Neural cell (in vitro differentiated cells): Measurements from ENCODE around the gene HLA-DMA. TPM values are rescaled to one million over a fixed set of nuclear protein-coding genes. Genes with fewer than 3 reads are reported as not detected.

Experiments used
- H2AFZ ChIP-seq: fragments of 200-600, 300-800 bp; sonication (generic), shearing (Covaris generic); 2 replicates; pipeline ENCODE4 v1.6.0; 2014; ENCODE audit warnings: low read depth, mild to moderate bottlenecking, antibody characterized with exemption, low read length, moderate library complexity
- H3F3A ChIP-seq: fragments of 200-600 bp; shearing (Covaris generic); 2 replicates; pipeline ENCODE4 v1.6.1; 2016; ENCODE audit warnings: mild to moderate bottlenecking, moderate library complexity, mixed read lengths, antibody characterized with exemption, low read length; ENCODE audit not compliant: insufficient read depth, poor library complexity, severe bottlenecking
- H3K27ac ChIP-seq: fragments of 200-600, 300-800 bp; sonication (generic), shearing (Covaris generic); 2 replicates; pipeline ENCODE4 v1.5.1; 2014; ENCODE audit warnings: mild to moderate bottlenecking, low read length, moderate library complexity
- H3K27me3 ChIP-seq: fragments of 300-800, 200-600 bp; sonication (generic), shearing (Covaris generic); 2 replicates; pipeline ENCODE4 v1.6.0; 2014; ENCODE audit warnings: mild to moderate bottlenecking, low read depth, low read length, moderate library complexity; ENCODE audit not compliant: insufficient read depth
- H3K36me3 ChIP-seq: fragments of 300-800, 200-600 bp; sonication (generic), shearing (Covaris generic); 2 replicates; pipeline ENCODE4 v1.5.1; 2014; ENCODE audit warnings: mild to moderate bottlenecking, antibody characterized with exemption, low read length, moderate library complexity; ENCODE audit not compliant: insufficient read depth
- H3K4me2 ChIP-seq: fragments of 300-800, 200-600 bp; sonication (generic), shearing (Covaris generic); 2 replicates; pipeline ENCODE4 v1.6.0; 2014; ENCODE audit warnings: mild to moderate bottlenecking, low read length
- H3K4me3 ChIP-seq: fragments of 300-800, 200-600 bp; sonication (generic), shearing (Covaris generic); 2 replicates; pipeline ENCODE4 v1.5.1; 2014; ENCODE audit warnings: mild to moderate bottlenecking, low read length, moderate library complexity
- H3K79me2 ChIP-seq: fragments of 200-600 bp; shearing (Covaris generic); replicated peaks from 2 replicates; pipeline ENCODE4 v1.6.0; 2014; ENCODE audit warnings: mild to moderate bottlenecking, low read length, moderate library complexity; ENCODE audit not compliant: insufficient read depth
- H3K9ac ChIP-seq: fragments of 300-800, 200-600 bp; sonication (generic), shearing (Covaris generic); 2 replicates; pipeline ENCODE4 v1.6.1; 2016; ENCODE audit warnings: mild to moderate bottlenecking, low read length, mixed read lengths
- H3K9me2 ChIP-seq: fragments of 200-600 bp; shearing (Covaris generic); 2 replicates; pipeline ENCODE4 v1.6.1; 2016; ENCODE audit warnings: mild to moderate bottlenecking, low read length, mixed read lengths; ENCODE audit not compliant: insufficient read depth
- H3K9me3 ChIP-seq: fragments of 200-600, 300-800 bp; sonication (generic), shearing (Covaris generic); 2 replicates; pipeline ENCODE4 v1.6.1; 2016; ENCODE audit warnings: mild to moderate bottlenecking, mixed run types, low read length, moderate library complexity, mixed read lengths
- H4K20me1 ChIP-seq: fragments of 200-600 bp; shearing (Covaris generic); 2 replicates; pipeline ENCODE4 v1.6.1; 2016; ENCODE audit warnings: mild to moderate bottlenecking, mixed run types; ENCODE audit not compliant: insufficient read depth
- CTCF ChIP-seq: fragments of 450-650 bp; IDR thresholded peaks from 2 replicates; pipeline ENCODE4 v1.5.1; 2014; ENCODE audit warnings: antibody characterized with exemption, mild to moderate bottlenecking, moderate library complexity; ENCODE audit not compliant: poor library complexity, severe bottlenecking
- EP300 ChIP-seq: fragments of 450-650 bp; conservative IDR thresholded peaks from 2 replicates; pipeline ENCODE4 v1.6.1; 2014; ENCODE audit warnings: antibody characterized with exemption, mild to moderate bottlenecking, moderate library complexity; ENCODE audit not compliant: poor library complexity, severe bottlenecking
- EZH2 ChIP-seq: fragments of 200-600, 300-800 bp; shearing (Covaris generic), sonication (generic); IDR thresholded peaks from 2 replicates; pipeline ENCODE4 v1.6.1; 2014; ENCODE audit warnings: antibody characterized with exemption, low read length, borderline replicate concordance, mild to moderate bottlenecking; ENCODE audit not compliant: insufficient read depth, poor library complexity, severe bottlenecking
- MXI1 ChIP-seq: fragments of 450-650 bp; conservative IDR thresholded peaks from 2 replicates; pipeline ENCODE4 v1.6.1; 2014; ENCODE audit warnings: antibody characterized with exemption, mild to moderate bottlenecking; ENCODE audit not compliant: poor library complexity, severe bottlenecking
- POLR2AphosphoS5 ChIP-seq: IDR thresholded peaks from 2 replicates; pipeline ENCODE4 v1.6.1; 2012
- RAD21 ChIP-seq: fragments of 450-650 bp; conservative IDR thresholded peaks from 2 replicates; pipeline ENCODE4 v1.6.1; 2014; ENCODE audit warnings: antibody characterized with exemption, mild to moderate bottlenecking, moderate library complexity
- REST ChIP-seq: IDR thresholded peaks from 2 replicates; pipeline ENCODE4 v1.6.1; 2012; ENCODE audit warnings: borderline replicate concordance
- SMC3 ChIP-seq: fragments of 450-650 bp; conservative IDR thresholded peaks from 2 replicates; pipeline ENCODE4 v1.6.1; 2014; ENCODE audit warnings: antibody characterized with exemption, mild to moderate bottlenecking, moderate library complexity; ENCODE audit not compliant: poor library complexity
- TAF1 ChIP-seq: IDR thresholded peaks from 2 replicates; pipeline ENCODE4 v1.6.1; 2012; ENCODE audit warnings: low read depth
- polyA plus RNA-seq: library from polyadenylated mRNA; depleted of rRNA; stranded (reverse); fragments of >200 nt; gene quantifications from 2 replicates; pipeline ENCODE4 v1.2.3, GENCODE V29; 2014

Gene HLA-DMA
- polyA plus RNA-seq, 1 donor from 2014 or later: 4.4 TPM

- H3K9me3 ChIP-seq: no peaks in the 10 kb centered on the region
- no peaks in the 10 kb centered on the region for H4K20me1 ChIP-seq
- TF ChIP-seq EZH2: no peak
- no peak for TF ChIP-seq SMC3
- TF ChIP-seq REST: no peak
- TF ChIP-seq CTCF: no peak
- no peak for TF ChIP-seq TAF1
- TF ChIP-seq MXI1: no peak
- no peak for TF ChIP-seq POLR2AphosphoS5
- no peak for TF ChIP-seq EP300
- no peak for TF ChIP-seq RAD21
- H3F3A ChIP-seq: no peaks in the 10 kb centered on the region
- H3K79me2 ChIP-seq: no peaks in the 10 kb centered on the region
- H3K9ac ChIP-seq: no peak overlapping the region
- H3K27me3 ChIP-seq: no peaks in the 10 kb centered on the region
- H3K4me2 ChIP-seq: no peak overlapping the region
- H3K4me3 ChIP-seq: no peak overlapping the region
- H3K27ac ChIP-seq: no peak overlapping the region
- H3K36me3 ChIP-seq: no peaks in the 10 kb centered on the region
- H2AFZ ChIP-seq: no peak overlapping the region
- H3K9me2 ChIP-seq: no peaks in the 10 kb centered on the region
Measured at GRCh38 chr6:32932132-32932868, 20.6 kb downstream of the HLA-DMA start.

GRCh38 chr6:32931211-32931610 lies 21.7 kb downstream of the HLA-DMA start:
- Histone ChIP-seq H3F3A (no peaks in the 10 kb centered on the region), H3K9me3 (no peaks in the 10 kb centered on the region), H2AFZ (no peak overlapping the region), H3K36me3 (no peaks in the 10 kb centered on the region), H3K9ac (no peak overlapping the region), H4K20me1 (no peaks in the 10 kb centered on the region), H3K79me2 (no peaks in the 10 kb centered on the region), H3K27ac (no peak overlapping the region), H3K27me3 (no peaks in the 10 kb centered on the region), H3K4me3 (no peak overlapping the region), H3K9me2 (no peaks in the 10 kb centered on the region), H3K4me2 (no peak overlapping the region)
- no peak for TF ChIP-seq RAD21
- TF ChIP-seq TAF1: no peak
- TF ChIP-seq CTCF: no peak
- no peak for TF ChIP-seq REST
- no peak for TF ChIP-seq EP300
- TF ChIP-seq EZH2: no peak
- no peak for TF ChIP-seq SMC3
- TF ChIP-seq POLR2AphosphoS5: no peak
- TF ChIP-seq MXI1: no peak
